Uterus (tissue), 2 donors: ENCODE results near the gene WDFY4.

Experiments
- POLR2A ChIP-seq, 2 donors: fragments of 450-650 bp; IDR thresholded peaks; one replicate each; pipeline ENCODE4 v1.6.1; 2016; ENCODE audit warnings: antibody characterized with exemption in 2 of 2, mild to moderate bottlenecking in 1 of 2, moderate library complexity in 1 of 2
- TF ChIP-seq, protein P1 (sequence below), 4 experiments: fragments of 200-600 bp in 2 of 4; fragments of 450-650 bp in 2 of 4; sonication (generic) in 2 of 4; IDR thresholded peaks; one replicate each; pipeline ENCODE4 v1.5.1; 2016 to 2019; ENCODE audit warnings: antibody characterized with exemption in 4 of 4, mild to moderate bottlenecking in 2 of 4, moderate library complexity in 1 of 4

- TF ChIP-seq, protein P1, sequence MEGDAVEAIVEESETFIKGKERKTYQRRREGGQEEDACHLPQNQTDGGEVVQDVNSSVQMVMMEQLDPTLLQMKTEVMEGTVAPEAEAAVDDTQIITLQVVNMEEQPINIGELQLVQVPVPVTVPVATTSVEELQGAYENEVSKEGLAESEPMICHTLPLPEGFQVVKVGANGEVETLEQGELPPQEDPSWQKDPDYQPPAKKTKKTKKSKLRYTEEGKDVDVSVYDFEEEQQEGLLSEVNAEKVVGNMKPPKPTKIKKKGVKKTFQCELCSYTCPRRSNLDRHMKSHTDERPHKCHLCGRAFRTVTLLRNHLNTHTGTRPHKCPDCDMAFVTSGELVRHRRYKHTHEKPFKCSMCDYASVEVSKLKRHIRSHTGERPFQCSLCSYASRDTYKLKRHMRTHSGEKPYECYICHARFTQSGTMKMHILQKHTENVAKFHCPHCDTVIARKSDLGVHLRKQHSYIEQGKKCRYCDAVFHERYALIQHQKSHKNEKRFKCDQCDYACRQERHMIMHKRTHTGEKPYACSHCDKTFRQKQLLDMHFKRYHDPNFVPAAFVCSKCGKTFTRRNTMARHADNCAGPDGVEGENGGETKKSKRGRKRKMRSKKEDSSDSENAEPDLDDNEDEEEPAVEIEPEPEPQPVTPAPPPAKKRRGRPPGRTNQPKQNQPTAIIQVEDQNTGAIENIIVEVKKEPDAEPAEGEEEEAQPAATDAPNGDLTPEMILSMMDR (IDR thresholded peaks at IDR 0.05): no peak
- TF ChIP-seq POLR2A (IDR thresholded peaks at IDR 0.05): no peak
These were observed 95.0 kb downstream of the WDFY4 start for GRCh38 chr10:48779546-48780152.
